Prostate gland (tissue), 2 donors: Measurements from ENCODE around the gene EIF4G2. TPM values are rescaled to one million over a fixed set of nuclear protein-coding genes. Genes with fewer than 3 reads are reported as not detected.

Experiments
- DNase-seq: peaks from one replicate; pipeline ENCODE4 v3.0.0-alpha.2; 2019; ENCODE audit warnings: low spot score
- H3K27ac ChIP-seq, 2 donors: fragments of 200-600 bp; sonication (generic); 2 replicates each; pipeline ENCODE4 v1.5.1; 2017 to 2019
- H3K27me3 ChIP-seq: fragments of 200-600 bp; sonication (generic); replicated peaks from 2 replicates; pipeline ENCODE4 v1.5.1; 2019; ENCODE audit not compliant: insufficient read depth
- H3K36me3 ChIP-seq, 2 donors: fragments of 200-600 bp; sonication (generic); 1 replicate in 1 of 2; 2 replicates in 1 of 2; pipeline versions ENCODE4 v1.5.1 to v1.8.1; 2017 to 2019
- H3K4me1 ChIP-seq: fragments of 200-600 bp; sonication (generic); replicated peaks from 2 replicates; pipeline ENCODE4 v1.5.1; 2019
- H3K4me3 ChIP-seq, 2 donors: fragments of 200-600 bp; sonication (generic); 2 replicates each; pipeline ENCODE4 v1.5.1; 2017 to 2019
- H3K9me3 ChIP-seq: fragments of 200-600 bp; sonication (generic); 2 replicates; pipeline ENCODE4 v1.5.1; 2017
- CTCF ChIP-seq, 4 experiments: fragments of 200-600 bp in 2 of 4; fragments of 450-650 bp in 2 of 4; sonication (generic) in 2 of 4; IDR thresholded peaks; 1 replicate in 3 of 4; 2 replicates in 1 of 4; pipeline ENCODE4 v1.5.1; 2016 to 2019; ENCODE audit warnings: antibody characterized with exemption in 4 of 4, mild to moderate bottlenecking in 2 of 4, moderate library complexity in 2 of 4
- POLR2A ChIP-seq: fragments of 450-650 bp; IDR thresholded peaks from one replicate; pipeline ENCODE4 v1.6.1; 2016; ENCODE audit warnings: antibody characterized with exemption, mild to moderate bottlenecking
- POLR2AphosphoS5 ChIP-seq: sonication (generic); formaldehyde crosslinking; IDR thresholded peaks from one replicate; pipeline ENCODE4 v1.6.1; 2017; ENCODE audit warnings: antibody characterized with exemption
- WGBS: methylation state at CpG from one replicate; pipeline ENCODE4 v1.1.5; 2018; 5-methylcytosine and 5-hydroxymethylcytosine counted together
- intact Hi-C: fragments of 100-400 bp; cut with DNase I; formaldehyde crosslinking; loops from one replicate; pipeline ENCODE4 v1.14.2; 2022
- total RNA-seq, 2 donors: library from RNA; depleted of rRNA; stranded (reverse); fragments of >200 nt; gene quantifications; one replicate each; pipeline ENCODE4 v1.1.0, GENCODE V29; 2016

Gene EIF4G2
- total RNA-seq, 2 donors from 2014 or later = 382 to 500 TPM

- Histone ChIP-seq H3K9me3 (no peaks in the 10 kb centered on the region), H3K36me3 (peaks cover 27 to 30% of the 10 kb centered on the region in 2 donors), H3K4me3 (no peak overlapping the region), H3K27me3 (no peaks in the 10 kb centered on the region), H3K4me1 (no peaks in the 10 kb centered on the region), H3K27ac (no peak overlapping the region)
- 91% methylated on average over 2 of the region's 2 CpGs for WGBS
- intact Hi-C loops = loop anchor here (5.0 to 10.0 kb wide), 2 partner anchors 110 to 988 kb away; no protein-coding TSS in a partner anchor
- no peak for DNase-seq
- TF ChIP-seq POLR2A (no peak), POLR2AphosphoS5 (no peak), CTCF (IDR thresholded peaks at IDR 0.05) (no peak)
These were observed 11.7 kb downstream of the EIF4G2 start for GRCh38 chr11:10797001-10797400.

DNA sequence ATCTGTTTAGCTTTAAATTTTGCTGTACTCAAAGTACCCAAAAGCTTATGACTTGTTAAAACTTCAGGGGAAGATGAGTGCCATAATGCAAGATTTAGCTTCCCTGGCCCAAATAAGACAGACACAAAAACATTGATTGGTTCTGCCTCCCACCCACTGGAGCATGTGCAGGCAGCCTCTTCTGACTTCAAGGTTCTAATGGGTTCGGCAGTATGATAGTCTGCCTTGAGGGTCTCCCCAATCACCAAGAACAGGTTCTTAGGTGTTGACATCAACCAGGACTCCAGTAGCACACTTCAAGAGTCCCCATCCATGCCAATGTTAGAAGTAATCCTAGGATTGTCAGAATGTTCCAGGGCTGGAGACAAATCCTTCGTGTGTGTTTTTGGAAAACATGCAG lies 12.5 kb downstream of the EIF4G2 start:
- Histone ChIP-seq H3K9me3 (no peaks in the 10 kb centered on the region), H3K27me3 (no peaks in the 10 kb centered on the region), H3K36me3 (peaks cover 23 to 30% of the 10 kb centered on the region in 2 donors), H3K27ac (no peak overlapping the region), H3K4me1 (no peaks in the 10 kb centered on the region), H3K4me3 (no peak overlapping the region)
- WGBS = 72% methylated on average over 2 of the region's 2 CpGs
- TF ChIP-seq CTCF (IDR thresholded peaks at IDR 0.05) (no peak), POLR2AphosphoS5 (no peak), POLR2A (no peak)
- intact Hi-C loops = loop anchor here (5.0 to 10.0 kb wide), 2 partner anchors 111 to 989 kb away; no protein-coding TSS in a partner anchor
- no peak for DNase-seq

DNA sequence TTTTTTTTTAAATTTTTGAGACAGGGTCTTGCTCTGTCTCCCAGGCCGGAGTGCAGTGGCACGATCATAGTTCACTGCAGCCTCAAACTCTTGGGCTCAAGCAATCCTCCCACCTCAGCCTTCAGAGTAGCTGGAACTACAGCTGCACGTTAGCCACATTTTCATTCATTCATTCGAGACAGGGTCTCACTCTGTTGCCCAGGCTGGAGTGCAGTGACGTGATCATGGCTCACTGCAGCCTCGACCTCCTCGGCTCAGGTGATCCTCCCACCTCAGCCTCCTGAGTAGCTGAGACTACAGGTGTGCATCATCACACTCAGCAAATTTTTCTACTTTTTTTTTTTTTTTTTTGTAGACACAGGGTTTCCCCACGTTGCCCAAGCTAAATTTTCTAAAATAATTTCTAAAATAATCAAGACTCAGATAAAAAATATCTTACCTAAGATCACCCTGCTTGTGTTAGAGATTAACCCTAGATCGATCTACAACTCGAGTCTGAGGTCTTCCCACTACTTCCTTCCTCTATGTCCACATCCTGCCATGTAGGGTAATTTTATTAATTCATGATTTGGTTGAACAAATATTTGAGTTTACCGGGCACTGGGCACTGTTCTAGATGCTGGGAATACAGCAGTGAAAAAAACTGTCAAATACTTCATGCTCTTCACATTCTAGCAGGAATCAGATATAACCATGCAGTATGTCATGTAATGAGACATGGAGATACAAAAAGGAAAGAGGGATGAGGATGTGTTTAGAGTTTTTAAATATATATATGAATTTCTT lies 15.1 kb downstream of the EIF4G2 start:
- Histone ChIP-seq H3K27me3 (no peaks in the 10 kb centered on the region), H3K4me1 (no peaks in the 10 kb centered on the region), H3K9me3 (no peaks in the 10 kb centered on the region), H3K4me3 (no peak overlapping the region), H3K36me3 (peaks cover 9 to 10% of the 10 kb centered on the region in 2 donors), H3K27ac (no peak overlapping the region)
- TF ChIP-seq POLR2A = no peak
- no peak for TF ChIP-seq POLR2AphosphoS5
- TF ChIP-seq CTCF (IDR thresholded peaks at IDR 0.05) = no peak
- intact Hi-C loops = loop anchor here (5.0 to 10.0 kb wide), 2 partner anchors 229 to 991 kb away; no protein-coding TSS in a partner anchor
- no peak for DNase-seq
- 69% methylated on average over 11 of the region's 11 CpGs for WGBS

DNA sequence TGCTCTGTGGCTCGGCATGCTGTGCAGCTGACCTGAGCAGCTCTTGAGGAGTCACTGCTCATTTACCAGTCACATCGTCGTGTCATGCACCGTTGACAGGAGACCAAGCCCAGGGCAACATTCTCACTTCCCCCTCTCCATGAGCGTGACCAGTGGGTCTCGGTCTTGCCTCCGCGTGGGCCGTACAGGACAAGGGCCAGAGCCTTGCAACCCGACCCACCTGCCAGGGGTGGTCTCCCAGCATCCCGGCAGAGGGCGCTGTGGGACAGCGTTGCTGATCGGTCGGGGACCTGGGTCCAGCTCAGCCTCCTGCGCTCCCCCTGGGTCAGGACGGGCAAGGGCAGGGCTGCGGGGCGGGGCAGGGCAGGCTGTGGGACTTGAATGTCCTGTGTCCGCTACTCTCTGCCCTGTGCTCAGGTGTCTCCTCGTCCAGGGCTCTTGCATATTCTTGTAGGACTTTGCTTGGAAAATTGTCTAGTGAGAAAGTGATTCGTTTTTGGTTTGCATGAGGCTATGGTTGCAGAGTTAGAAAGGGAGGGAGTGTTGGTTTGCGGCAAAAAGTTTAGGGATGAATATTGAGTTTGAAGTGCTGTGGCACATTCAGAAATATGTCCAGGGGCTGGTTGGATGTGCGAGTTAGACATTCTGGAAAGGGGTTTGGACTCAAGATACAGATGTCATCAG lies 16.2 kb downstream of the EIF4G2 start:
- H3K36me3 ChIP-seq = no peaks in the 10 kb centered on the region
- no peak overlapping the region for H3K27ac ChIP-seq
- H3K4me1 ChIP-seq = no peaks in the 10 kb centered on the region
- H3K27me3 ChIP-seq = no peaks in the 10 kb centered on the region
- intact Hi-C loops = loop anchor here (5.0 to 10.0 kb wide), 2 partner anchors 230 to 992 kb away; no protein-coding TSS in a partner anchor
- 13% methylated on average over 24 of the region's 24 CpGs for WGBS
- no peaks in the 10 kb centered on the region for H3K9me3 ChIP-seq
- peak; percentile 77 for DNase-seq
- no peak overlapping the region for H3K4me3 ChIP-seq
- TF ChIP-seq CTCF (IDR thresholded peaks at IDR 0.05) (peak; percentile 69 to 95 (median 86)), POLR2AphosphoS5 (peak; percentile 21), POLR2A (no peak)
